PC-9 (cell line): ENCODE results near the gene PTGES.

Experiments used
- CTCF ChIP-seq: fragments of 200-600 bp; sonication (generic); conservative IDR thresholded peaks from 2 replicates; pipeline ENCODE4 v1.6.1; 2017; ENCODE audit warnings: mixed run types, antibody characterized with exemption, mild to moderate bottlenecking, moderate library complexity
- EZH2 ChIP-seq: fragments of 200-600 bp; sonication (generic); IDR thresholded peaks from 2 replicates; pipeline ENCODE4 v1.8.0; 2017; ENCODE audit warnings: antibody characterized with exemption, low read depth

- TF ChIP-seq CTCF (no peak), EZH2 (no peak)
Observed at GRCh38 chr9:129697656-129698253, 55.1 kb downstream of the PTGES start.
